NCI-H510A treated with DMSO at 0.1 percent for 48 hours (cell line): ENCODE measurements around the gene DNAH10.

Experiments used
- DNase-seq: peaks from one replicate; lab custom pipeline; 2025; lab: John Stamatoyannopoulos, UW

The DNAH10 gene

GRCh38 chr12:123761841-123762714 is at the start of gene DNAH10:
TSS of gene DNAH10 (plus strand) at chr12:123762301. CDS start at chr12:123762337, 36 bp downstream.
- DNase-seq, result peak; percentile 52

- DNase-seq, result no peak
Measured at GRCh38 chr12:123712780-123713319, 49.3 kb upstream of the DNAH10 start.

GRCh38 chr12:123713398-123713797 is 48.7 kb upstream of the DNAH10 start:
- DNase-seq, result no peak

- DNase-seq, result no peak
Measured at GRCh38 chr12:123713823-123714585, 48.1 kb upstream of the DNAH10 start.

GRCh38 chr12:123715195-123715594 is 46.9 kb upstream of the DNAH10 start:
- DNase-seq, result no peak

- DNase-seq, result no peak
Measured at GRCh38 chr12:123717350-123717749, 44.8 kb upstream of the DNAH10 start.

GRCh38 chr12:123720141-123720814 is 41.8 kb upstream of the DNAH10 start:
- DNase-seq, result no peak

GRCh38 chr12:123721245-123721644 is 40.9 kb upstream of the DNAH10 start:
- no peak for DNase-seq

GRCh38 chr12:123723011-123723410 is 39.1 kb upstream of the DNAH10 start:
- DNase-seq, result peak; percentile 97

GRCh38 chr12:123723765-123724164 is 38.3 kb upstream of the DNAH10 start:
- DNase-seq, result no peak

- DNase-seq, result no peak
Measured at GRCh38 chr12:123726244-123726643, 35.9 kb upstream of the DNAH10 start.

- no peak for DNase-seq
Measured at GRCh38 chr12:123726962-123727361, 35.1 kb upstream of the DNAH10 start.

- no peak for DNase-seq
Measured at GRCh38 chr12:123727878-123728277, 34.2 kb upstream of the DNAH10 start.

GRCh38 chr12:123731596-123731995 is 30.5 kb upstream of the DNAH10 start:
- DNase-seq, result no peak

GRCh38 chr12:123732251-123732650 is 29.9 kb upstream of the DNAH10 start:
- DNase-seq, result no peak

- no peak for DNase-seq
Measured at GRCh38 chr12:123733229-123733628, 28.9 kb upstream of the DNAH10 start.

- DNase-seq, result no peak
Measured at GRCh38 chr12:123734268-123734667, 27.8 kb upstream of the DNAH10 start.

GRCh38 chr12:123741937-123742572 is 20.0 kb upstream of the DNAH10 start:
- DNase-seq, result no peak

- no peak for DNase-seq
Measured at GRCh38 chr12:123743002-123743401, 19.1 kb upstream of the DNAH10 start.

- DNase-seq, result no peak
Measured at GRCh38 chr12:123744836-123745235, 17.3 kb upstream of the DNAH10 start.

GRCh38 chr12:123747309-123747708 is 14.8 kb upstream of the DNAH10 start:
- DNase-seq, result no peak

GRCh38 chr12:123748161-123748560 is 13.9 kb upstream of the DNAH10 start:
- DNase-seq, result no peak
